NCI-H187 (cell line): ENCODE data around the gene PTEN.
"Not testable (repeated sequence)": the region's sequence is repeated elsewhere in the genome, so short reads cannot be mapped to it uniquely, and the experiment has no call there.

ENCODE experiments used
- DNase-seq, 2 experiments: peaks; one replicate each; lab custom pipeline; 2025; lab: John Stamatoyannopoulos, UW

The PTEN gene

GRCh38 chr10:87863053-87863943 is at the start of gene PTEN, which contains the start of gene KLLN:
TSS of gene PTEN (plus strand) at chr10:87863625. CDS start at chr10:87864470, 845 bp downstream.
TSS of gene KLLN (minus strand) at chr10:87863533. CDS start at chr10:87862487, 1,046 bp downstream.
- peak; percentile 63 to 70 for DNase-seq

DNA sequence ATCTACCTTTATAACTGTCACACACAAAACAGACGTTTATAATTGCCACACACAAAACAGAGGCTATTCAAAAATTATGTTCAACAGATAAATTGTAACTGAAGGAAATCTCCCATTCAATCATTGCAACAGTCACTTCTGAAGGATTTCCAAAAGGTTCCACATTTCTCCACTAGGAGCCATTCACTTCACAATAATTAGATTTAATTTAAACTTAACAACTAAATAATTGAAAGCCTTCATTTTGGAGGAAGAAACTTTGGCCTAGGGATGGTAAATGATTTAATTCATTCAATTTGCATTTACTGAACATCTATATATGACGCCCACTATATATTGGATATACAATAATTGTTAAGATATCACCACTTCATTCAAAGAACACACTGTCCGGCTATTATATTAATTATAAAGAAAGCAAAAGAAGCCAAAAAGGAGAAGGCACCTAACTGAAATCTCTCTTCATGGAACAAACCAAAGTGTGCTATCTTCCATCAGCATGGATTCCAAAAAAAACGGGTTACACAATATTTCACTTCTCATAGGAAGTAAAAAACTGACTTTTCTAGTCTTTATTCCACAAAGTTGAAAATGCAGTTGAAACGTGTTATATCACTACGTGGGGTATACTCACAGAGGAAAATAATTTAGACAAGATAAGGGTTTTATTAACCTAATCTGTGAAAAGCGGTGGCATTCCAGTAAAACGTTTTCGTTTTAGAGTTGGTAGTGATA is 47.1 kb upstream of the PTEN start:
- DNase-seq = no peak

DNA sequence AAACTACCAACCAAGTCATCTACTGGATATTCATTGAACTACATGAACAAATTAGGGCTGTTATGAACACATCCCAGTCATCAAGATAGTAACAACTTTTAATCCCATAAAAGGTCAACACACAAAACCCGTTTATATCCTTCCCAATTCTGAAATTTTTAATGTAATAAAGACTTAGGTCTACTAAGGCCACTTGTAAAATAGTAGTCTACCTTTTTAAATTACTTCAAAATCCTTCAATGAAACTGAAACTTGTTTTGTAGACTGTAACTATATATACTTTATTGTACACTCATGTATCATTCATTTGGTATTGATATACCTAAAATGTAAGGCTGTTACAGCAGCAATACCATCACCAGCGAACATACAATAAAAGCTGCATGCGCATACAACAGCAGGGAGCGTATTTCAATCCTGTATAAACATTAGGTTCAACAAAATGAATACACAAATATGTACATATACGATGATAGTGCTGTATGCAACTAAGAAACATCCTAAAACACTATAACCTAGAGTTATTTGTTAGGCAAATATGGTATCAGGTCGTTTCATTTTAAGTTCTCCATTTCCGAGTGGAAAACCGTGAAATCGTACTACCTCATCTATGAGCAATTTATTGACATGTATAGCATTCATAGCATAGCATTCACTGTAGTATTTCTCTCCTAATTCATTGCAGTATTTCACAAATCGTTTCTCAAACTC is 46.4 kb upstream of the PTEN start:
- DNase-seq = no peak

GRCh38 chr10:87817609-87818504 is 45.6 kb upstream of the PTEN start, which contains the start of gene ATAD1:
TSS of gene ATAD1 (minus strand) at chr10:87818226. CDS start at chr10:87814599, 3,627 bp downstream.
- peak; percentile 31 to 65 for DNase-seq

DNA sequence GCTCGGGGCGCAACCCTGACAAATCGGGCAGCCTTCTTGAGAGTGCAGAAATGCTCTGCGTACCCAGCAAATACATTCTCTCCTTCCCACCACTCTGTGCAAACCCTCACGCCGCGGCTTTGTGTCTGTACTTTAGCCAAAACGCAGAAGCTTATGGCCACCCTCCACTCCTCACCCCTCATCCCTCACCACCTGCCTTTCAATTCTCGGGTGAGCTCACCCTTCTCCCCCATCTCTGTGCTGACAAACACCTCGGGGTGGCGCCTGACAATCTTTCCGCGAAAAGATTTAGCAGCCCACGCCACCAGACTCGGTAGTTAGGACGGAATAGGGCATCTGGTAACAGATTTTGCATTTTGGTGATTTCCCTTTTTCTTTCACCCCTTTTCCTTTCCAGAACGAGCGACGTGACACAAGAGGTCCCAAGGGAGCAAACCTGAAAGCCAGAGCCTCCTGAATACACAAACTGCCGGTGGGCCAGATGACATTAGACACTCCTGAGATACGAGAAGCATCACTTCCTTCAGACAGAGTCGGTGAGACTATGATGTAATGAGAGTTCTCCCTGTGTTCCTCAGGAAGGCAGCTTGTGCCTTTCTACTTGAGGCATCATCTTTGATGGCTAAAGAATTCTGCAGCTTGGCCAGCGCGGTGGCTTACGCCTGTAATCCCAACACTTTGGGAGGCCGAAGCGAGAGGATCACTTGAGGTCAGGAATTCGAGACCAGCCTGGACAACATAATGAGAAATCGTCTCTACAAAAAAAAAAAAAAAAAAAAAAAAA is 44.7 kb upstream of the PTEN start:
- peak; percentile 3 to 65 for DNase-seq

GRCh38 chr10:87819289-87819585 is 44.2 kb upstream of the PTEN start:
- no peak for DNase-seq

DNA sequence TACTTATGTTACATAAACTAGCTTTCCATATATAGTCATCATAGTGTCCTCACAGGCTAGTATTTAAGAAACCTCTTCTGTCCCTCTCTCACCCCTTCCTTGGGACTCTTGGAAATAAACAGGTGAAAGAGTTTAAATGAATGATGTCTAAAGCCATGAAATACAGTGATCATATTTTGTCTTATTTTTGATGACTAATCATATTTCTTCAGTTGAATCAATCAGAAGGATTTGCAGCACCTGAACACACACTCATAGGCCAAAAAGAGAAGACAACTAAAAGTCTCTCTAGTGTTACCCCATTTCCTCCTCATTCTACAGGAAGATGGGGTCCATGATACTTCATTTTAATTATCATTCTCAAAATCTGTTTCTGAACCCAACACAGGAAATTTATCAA is 36.8 kb upstream of the PTEN start:
- no peak for DNase-seq

GRCh38 chr10:87827681-87828080 is 35.7 kb upstream of the PTEN start:
- DNase-seq = no peak

GRCh38 chr10:87829051-87829450 is 34.4 kb upstream of the PTEN start:
- DNase-seq = not testable (repeated sequence)

DNA sequence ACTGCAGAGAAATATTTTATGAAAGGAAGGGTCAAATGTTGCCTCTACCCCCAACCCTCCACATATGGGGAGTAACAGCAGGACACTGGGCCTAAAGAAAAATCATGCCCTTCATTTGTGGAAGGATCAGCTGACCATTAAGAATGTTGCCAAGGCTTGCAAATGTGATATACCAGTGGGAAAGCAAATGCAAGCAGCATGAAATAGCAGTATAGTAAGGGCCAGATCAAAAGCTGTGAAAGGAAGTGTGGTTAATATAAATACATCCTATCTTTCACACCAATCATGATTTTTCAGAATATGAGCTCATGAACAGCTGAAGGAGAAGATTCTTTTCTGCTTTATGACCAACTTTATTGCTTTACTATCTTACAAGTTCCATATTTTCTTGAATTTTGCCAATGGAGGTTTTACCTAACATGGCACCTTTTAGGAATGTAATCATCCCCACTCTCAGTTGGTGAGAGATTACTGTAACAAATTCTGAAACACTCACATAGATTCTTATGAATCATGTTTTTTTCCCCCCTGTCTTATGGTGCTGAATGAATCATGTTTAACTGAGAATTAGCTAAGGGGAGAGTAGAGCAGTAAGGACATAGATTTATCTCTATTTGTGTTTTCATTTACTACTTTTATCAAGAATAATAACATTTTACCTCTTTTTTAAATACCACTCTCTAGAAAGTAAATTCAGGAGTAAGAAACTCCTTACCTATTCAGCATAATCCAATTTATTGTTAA is 33.3 kb upstream of the PTEN start:
- no peak for DNase-seq

DNA sequence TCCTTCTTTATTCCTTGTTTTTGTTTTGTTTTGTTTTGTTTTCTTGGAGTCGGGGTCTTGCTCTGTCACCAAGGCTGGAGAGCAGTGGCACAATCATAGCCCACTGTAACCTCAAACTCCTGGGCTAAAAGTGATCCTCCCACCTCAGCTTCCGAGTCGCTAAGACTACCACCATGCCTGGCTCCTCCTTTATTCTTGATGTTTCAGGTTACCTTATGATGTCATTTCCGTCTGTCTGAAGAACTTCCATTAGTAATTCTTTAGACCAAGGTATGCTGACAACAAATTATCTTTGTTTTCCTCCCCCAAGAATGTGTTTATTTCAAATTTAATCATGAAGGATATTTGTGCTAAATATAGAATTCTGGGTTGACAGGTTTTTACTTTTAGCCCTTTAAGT is 27.3 kb upstream of the PTEN start:
- DNase-seq = no peak

- no peak for DNase-seq
These were observed 26.0 kb upstream of the PTEN start for GRCh38 chr10:87837445-87837844.

DNA sequence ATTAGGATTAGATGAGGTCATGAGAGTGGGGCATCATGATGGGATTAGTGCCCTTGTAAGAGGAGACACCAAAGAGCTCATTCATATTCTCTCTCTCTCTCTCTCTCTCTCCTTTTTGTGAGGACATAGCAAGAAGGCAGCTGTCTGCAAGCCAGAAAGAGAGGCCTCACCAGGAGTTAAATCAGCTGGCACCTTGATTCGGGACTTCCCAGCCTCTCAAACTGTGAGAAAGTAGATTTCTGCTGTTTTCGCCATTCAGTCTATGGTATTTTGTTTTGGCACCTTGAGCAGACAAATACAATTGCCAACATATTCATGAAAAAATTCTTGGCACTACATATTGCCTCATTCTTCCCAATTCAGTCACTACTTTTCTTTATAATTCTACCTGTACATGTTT is 24.8 kb upstream of the PTEN start:
- no peak for DNase-seq

GRCh38 chr10:87841186-87841585 is 22.2 kb upstream of the PTEN start:
- no peak for DNase-seq

GRCh38 chr10:87842220-87842641 is 21.2 kb upstream of the PTEN start:
- DNase-seq = no peak

GRCh38 chr10:87842776-87843497 is 20.5 kb upstream of the PTEN start:
- DNase-seq = no peak

- DNase-seq = no peak
These were observed 19.7 kb upstream of the PTEN start for GRCh38 chr10:87843714-87844113.

- no peak for DNase-seq
These were observed 18.4 kb upstream of the PTEN start for GRCh38 chr10:87844837-87845623.
